HEK293 (cell line): Measurements from ENCODE around the gene BCL2.

Source experiments
- PRDM6 ChIP-seq: fragments of 450-650 bp; formaldehyde crosslinking; IDR thresholded peaks from 2 replicates; pipeline ENCODE4 v1.5.1; 2017; ENCODE audit warnings: missing biosample characterization, missing genetic modification characterization
- ZNF26 ChIP-seq: fragments of 450-650 bp; formaldehyde crosslinking; IDR thresholded peaks from 2 replicates; pipeline ENCODE4 v1.5.1; 2016; ENCODE audit warnings: missing biosample characterization, missing genetic modification characterization
- ZNF324 ChIP-seq: fragments of 450-650 bp; formaldehyde crosslinking; IDR thresholded peaks from 2 replicates; pipeline ENCODE4 v1.5.1; 2016; ENCODE audit warnings: missing biosample characterization, missing genetic modification characterization
- TF ChIP-seq, protein P1 (sequence below): fragments of 450-650 bp; formaldehyde crosslinking; IDR thresholded peaks from 2 replicates; pipeline ENCODE4 v1.5.1; 2016; ENCODE audit warnings: missing biosample characterization, missing genetic modification characterization
- TF ChIP-seq, protein P2 (sequence below): fragments of 450-650 bp; formaldehyde crosslinking; IDR thresholded peaks from 2 replicates; pipeline ENCODE4 v1.5.1; 2016; ENCODE audit warnings: missing biosample characterization, missing genetic modification characterization
- TF ChIP-seq, protein P3 (sequence below): fragments of 450-650 bp; formaldehyde crosslinking; IDR thresholded peaks from 2 replicates; pipeline ENCODE4 v1.5.1; 2016; ENCODE audit warnings: missing biosample characterization, missing genetic modification characterization, borderline replicate concordance

- TF ChIP-seq, protein P1, sequence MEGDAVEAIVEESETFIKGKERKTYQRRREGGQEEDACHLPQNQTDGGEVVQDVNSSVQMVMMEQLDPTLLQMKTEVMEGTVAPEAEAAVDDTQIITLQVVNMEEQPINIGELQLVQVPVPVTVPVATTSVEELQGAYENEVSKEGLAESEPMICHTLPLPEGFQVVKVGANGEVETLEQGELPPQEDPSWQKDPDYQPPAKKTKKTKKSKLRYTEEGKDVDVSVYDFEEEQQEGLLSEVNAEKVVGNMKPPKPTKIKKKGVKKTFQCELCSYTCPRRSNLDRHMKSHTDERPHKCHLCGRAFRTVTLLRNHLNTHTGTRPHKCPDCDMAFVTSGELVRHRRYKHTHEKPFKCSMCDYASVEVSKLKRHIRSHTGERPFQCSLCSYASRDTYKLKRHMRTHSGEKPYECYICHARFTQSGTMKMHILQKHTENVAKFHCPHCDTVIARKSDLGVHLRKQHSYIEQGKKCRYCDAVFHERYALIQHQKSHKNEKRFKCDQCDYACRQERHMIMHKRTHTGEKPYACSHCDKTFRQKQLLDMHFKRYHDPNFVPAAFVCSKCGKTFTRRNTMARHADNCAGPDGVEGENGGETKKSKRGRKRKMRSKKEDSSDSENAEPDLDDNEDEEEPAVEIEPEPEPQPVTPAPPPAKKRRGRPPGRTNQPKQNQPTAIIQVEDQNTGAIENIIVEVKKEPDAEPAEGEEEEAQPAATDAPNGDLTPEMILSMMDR: no peak
- no peak for TF ChIP-seq PRDM6 (tag by site-specific recombination)
- TF ChIP-seq, protein P2, sequence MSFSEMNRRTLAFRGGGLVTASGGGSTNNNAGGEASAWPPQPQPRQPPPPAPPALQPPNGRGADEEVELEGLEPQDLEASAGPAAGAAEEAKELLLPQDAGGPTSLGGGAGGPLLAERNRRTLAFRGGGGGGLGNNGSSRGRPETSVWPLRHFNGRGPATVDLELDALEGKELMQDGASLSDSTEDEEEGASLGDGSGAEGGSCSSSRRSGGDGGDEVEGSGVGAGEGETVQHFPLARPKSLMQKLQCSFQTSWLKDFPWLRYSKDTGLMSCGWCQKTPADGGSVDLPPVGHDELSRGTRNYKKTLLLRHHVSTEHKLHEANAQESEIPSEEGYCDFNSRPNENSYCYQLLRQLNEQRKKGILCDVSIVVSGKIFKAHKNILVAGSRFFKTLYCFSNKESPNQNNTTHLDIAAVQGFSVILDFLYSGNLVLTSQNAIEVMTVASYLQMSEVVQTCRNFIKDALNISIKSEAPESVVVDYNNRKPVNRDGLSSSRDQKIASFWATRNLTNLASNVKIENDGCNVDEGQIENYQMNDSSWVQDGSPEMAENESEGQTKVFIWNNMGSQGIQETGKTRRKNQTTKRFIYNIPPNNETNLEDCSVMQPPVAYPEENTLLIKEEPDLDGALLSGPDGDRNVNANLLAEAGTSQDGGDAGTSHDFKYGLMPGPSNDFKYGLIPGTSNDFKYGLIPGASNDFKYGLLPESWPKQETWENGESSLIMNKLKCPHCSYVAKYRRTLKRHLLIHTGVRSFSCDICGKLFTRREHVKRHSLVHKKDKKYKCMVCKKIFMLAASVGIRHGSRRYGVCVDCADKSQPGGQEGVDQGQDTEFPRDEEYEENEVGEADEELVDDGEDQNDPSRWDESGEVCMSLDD (tag by site-specific recombination): no peak
- TF ChIP-seq ZNF26: no peak
- TF ChIP-seq, protein P3, sequence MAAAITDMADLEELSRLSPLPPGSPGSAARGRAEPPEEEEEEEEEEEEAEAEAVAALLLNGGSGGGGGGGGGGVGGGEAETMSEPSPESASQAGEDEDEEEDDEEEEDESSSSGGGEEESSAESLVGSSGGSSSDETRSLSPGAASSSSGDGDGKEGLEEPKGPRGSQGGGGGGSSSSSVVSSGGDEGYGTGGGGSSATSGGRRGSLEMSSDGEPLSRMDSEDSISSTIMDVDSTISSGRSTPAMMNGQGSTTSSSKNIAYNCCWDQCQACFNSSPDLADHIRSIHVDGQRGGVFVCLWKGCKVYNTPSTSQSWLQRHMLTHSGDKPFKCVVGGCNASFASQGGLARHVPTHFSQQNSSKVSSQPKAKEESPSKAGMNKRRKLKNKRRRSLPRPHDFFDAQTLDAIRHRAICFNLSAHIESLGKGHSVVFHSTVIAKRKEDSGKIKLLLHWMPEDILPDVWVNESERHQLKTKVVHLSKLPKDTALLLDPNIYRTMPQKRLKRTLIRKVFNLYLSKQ (tag by site-specific recombination): no peak
- TF ChIP-seq ZNF324 (tag by site-specific recombination): no peak
Observed at GRCh38 chr18:63135101-63135500, 184.5 kb downstream of the BCL2 start.
